D341Med (cell line): ENCODE data around the gene VOPP1.
A peak's percentile ranks its signal among the peaks of the same experiment; 100 is the strongest.

Experiments used
- DNase-seq: peaks from one replicate; pipeline ENCODE4 v3.0.0; 2012; ENCODE audit warnings: low spot score

Gene VOPP1

DNA sequence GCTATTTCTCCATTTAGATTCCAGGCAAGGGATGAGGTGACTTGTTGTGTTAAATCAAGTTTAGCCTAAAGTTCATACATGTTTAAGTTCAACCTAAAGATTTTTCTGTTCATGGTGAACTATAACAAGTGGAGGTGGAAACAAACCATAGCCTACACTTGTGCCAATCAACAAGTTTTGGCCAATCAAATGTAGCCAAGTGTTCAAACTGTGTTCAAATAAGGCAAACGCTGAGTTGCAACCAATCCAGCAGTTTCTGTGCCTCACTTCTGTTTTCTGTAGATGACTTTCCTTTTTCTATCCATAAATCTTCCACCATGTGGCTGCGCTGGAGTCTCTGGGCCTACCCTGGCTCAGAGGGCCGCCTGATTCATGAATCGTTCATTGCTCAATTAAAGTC is 4.5 kb upstream of the VOPP1 start:
- DNase-seq = no peak

DNA sequence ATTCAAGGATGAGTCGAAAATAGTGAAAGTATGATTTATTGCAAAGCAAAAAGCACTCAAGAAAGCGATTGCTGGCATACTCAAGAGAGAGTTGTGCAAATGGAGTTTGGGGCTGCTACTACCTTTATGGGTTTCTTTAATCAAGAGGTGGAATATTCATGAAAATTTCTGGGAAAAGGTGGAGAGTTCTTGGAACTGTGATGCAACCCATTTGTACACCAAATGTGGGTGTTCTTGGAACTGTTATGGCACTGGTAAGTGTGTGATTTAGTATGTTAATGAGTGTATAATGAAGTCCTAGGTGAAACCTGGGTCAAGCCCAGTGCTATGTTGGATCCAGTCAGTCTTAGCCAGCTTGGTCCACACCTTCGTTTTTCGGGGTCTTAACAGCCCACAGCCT is 3.4 kb upstream of the VOPP1 start:
- no peak for DNase-seq

DNA sequence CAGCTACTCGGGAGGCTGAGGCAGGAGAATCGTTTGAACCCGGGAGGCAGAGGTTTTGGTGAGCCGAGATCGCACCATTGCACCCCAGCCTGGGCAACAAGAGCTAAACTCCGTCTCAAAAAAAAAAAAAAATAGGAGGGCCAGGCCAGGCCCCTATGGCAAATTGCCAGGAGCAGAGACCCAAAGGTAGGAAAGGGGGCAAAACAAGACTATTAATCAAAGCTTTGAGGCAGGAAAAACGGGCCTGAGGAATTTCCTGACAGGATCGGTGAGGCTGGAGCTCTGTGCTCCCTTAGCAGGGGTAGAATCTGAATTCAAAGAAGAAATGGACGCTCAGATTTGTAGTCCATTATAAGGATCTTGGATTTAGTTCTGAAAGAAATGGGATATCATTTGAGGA is 2.8 kb upstream of the VOPP1 start:
- DNase-seq = no peak

DNA sequence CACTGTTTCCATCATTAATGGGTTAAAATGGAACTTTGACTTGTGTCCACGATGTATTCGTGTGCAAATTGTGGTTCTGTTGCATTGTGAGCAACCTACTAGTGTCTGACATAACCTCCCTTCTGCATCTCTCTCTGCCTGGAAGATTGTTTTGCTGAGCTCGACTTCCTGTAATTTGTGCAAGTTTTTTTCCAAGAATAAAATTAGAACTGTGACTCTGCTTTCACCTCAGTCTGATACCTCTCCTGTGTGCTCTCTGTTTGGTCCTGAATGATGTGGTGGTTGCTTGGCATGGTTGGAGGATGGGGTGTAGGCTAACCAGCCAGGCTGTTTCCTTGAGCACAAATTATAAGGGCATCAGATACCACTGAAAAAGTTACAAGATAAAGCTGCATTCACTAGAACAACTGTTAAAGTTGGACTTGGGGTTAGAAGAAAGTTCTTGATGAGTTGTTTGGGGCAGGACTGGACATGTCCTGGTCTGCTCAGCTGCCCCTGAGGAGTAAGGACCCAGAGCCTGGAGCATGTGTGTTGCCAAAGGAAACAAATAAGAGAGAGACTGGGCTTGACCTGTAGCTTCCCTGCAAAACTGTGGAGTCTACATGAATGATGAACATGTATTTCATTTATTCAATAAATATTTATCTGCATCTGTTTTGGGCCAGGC is 1.9 kb upstream of the VOPP1 start:
- DNase-seq = no peak

DNA sequence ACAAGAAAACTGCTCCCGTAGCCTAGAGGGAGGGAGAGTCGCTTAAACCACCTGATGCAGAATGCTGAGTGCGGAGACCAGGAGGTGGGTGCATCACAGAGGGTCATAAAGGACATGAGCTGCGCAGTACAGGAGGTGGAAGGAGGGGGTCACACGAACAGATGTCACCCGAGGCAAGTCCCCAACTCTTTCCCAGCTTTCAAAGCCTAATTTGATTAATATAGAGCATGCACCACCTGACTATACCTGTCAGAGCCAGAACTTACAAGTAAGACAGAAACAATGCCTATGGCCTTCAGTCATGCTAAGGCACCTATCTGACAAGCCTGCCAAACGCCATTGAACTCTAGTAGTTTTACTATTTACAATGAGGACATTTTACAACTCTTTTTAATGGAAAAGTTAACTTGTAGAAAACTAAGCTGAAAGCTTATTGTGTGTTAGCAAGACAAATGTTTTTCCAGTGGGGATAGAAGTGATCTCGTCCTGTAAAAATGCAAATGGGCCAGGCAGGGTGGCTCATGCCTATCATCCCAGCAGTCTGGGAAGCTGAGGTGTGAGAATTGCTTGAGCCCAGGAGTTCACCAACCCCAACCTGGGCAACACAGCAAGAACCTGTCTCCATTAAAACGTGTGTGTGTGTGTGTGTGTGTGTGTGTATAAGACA is 1.1 kb upstream of the VOPP1 start:
- DNase-seq = no peak

- peak; percentile 77 for DNase-seq
These were observed 558 bp downstream of the VOPP1 start for GRCh38 chr7:55571511-55572377.

DNA sequence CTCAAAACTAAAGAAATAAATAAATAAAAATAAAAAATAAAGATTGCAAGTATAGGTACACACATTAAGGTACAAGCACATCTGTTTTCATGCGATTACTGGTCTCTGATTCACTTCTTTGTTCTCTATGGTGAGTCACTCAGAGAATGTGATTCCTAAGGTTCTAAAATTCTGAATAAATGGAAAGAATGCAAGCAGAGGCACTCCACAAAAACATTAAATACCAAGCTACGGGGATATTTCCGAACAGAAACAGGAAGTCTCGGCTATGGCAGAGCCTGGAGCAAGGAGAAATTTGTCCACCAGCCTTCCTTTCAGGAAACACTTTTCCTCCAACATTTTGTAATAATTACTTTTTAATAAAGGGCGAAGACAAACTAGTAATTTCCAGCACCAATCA is 1.4 kb downstream of the VOPP1 start:
- no peak for DNase-seq

DNA sequence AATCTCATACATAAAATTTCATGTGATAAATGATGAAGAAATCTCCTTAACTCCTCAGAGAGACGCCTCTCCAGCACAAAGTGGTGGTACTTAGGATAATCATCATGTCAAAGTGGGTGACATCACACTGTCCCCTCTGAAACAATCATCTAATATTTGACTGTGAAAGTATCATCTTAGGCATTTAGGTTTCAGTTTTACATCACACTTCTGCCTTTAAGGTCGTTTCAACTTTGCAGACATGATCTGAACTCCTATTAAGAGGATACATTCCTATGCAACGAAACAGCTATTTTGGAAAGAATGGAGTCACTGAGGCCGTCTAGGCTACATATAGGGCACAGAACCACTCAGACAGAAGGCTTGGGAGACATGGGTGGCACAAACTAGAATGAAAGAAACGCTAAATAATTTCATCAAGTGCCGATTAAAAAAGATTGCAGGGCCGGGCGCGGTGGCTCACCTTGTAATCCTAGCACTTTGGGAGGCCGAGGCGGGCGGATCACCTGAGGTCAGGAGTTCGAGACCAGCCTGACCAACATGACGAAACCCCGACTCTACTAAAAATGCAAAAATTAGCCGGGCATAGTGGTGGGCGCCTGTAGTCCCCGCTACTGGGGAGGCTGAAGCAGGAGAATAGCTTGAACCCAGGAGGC is 2.0 kb downstream of the VOPP1 start:
- DNase-seq = no peak

- no peak for DNase-seq
These were observed 2.5 kb downstream of the VOPP1 start for GRCh38 chr7:55569797-55570196.

DNA sequence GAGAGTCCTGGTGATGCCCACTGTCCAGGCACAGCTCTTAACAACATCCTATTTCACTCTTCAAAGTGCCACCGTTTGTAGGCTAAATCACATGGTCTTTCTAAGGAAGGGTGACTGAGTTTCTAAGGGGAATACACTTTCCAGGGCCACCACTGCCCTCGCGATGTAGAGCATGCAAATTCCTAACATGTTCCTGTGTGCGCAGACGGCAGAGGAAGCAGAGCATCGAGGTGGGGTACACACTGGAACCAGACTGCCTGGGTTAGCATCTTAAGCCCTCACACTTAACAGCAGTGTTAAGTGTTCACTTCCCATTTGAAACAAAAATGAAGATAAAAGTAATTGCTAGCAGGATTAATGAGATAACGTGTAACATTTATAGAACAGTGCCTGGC is 3.0 kb downstream of the VOPP1 start:
- no peak for DNase-seq

DNA sequence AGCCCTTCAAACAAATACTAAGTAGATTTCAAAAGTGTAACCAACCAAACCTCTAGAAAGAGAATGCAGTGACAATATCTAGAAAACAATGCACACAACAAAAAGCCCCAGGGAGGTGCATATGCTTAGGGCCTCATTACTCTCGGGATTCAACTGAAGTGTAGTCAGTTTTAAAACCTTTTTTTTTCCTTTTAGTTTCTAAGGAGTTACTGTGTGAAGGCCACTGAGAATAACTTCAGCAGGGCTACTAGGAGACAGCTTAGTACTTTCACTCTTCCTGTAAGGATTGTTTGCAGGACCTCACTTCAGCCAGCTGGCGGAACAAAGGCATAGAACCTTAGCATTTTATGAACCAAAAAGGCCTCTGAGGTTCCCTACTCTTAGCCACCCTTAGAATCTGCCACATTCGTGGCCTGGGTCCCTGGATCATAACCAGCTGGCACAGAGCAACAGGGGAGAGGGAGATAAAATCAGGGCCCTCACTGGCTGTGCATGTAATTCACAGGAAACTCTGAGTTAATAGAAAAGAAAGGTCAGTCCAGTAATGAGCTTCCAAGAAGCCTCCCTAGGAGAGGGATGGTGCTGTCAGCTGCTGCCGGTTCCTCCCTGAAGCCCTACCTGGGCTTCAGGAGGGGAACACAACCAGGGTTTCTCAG is 3.6 kb downstream of the VOPP1 start:
- DNase-seq = no peak

- no peak for DNase-seq
These were observed 4.7 kb downstream of the VOPP1 start for GRCh38 chr7:55567571-55567970.

- DNase-seq = no peak
These were observed 6.6 kb downstream of the VOPP1 start for GRCh38 chr7:55565681-55566080.

DNA sequence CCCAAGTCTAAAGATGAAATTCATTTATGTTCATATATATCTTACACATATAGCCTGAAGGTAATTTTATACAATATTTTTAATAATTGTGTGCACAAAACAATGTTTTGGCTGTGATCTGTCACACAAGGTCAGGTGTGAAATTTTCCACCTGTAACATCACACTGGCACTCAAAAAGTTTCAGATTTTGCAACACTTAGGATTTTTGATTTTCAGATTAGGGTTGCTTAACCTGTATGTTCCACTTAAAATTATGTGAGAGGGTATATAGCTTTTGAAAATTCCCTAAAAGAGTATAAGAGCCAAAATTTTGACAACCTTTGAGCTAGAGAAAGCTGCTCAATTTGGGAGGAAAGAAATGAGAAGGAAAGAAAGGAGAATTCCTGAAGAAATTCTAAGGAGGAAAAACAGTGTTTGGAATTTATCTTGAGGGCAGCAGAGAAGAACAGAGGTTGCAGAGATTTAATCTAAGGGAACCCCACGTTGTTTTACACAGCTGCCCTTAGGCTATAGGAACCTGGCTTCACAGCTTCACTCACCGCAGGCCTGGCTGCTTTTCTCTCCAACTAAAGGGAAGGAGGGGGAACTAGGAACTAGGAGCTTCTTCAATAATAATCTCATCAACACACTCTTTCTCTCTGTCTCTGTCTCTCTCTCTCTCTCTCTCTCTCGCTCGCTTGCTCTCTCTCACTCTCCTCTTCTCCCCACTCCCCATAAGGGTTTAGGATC is 8.5 kb downstream of the VOPP1 start:
- no peak for DNase-seq

DNA sequence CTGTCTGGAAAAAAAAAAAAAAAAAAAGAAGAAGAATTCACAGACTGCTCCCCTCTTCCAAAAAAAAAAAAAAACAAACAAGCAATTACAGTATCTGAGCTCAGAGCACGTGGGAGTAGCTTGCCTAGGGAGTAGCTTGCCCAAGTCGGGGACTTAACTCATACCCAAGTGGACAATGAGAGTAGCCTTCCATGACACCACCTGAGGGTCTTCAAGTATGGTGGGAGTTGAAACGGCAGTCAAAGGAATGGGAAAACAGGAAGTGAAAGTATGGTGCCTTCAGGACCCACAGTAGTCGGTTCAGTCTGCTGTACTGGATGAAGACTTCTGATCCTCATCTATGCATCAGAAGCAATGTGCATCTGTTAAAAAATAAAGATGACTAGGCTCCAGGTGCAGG is 10.6 kb downstream of the VOPP1 start:
- no peak for DNase-seq

GRCh38 chr7:55558962-55559920 is 13.1 kb downstream of the VOPP1 start:
- no peak for DNase-seq

GRCh38 chr7:55557666-55558188 is 14.6 kb downstream of the VOPP1 start:
- DNase-seq = no peak

DNA sequence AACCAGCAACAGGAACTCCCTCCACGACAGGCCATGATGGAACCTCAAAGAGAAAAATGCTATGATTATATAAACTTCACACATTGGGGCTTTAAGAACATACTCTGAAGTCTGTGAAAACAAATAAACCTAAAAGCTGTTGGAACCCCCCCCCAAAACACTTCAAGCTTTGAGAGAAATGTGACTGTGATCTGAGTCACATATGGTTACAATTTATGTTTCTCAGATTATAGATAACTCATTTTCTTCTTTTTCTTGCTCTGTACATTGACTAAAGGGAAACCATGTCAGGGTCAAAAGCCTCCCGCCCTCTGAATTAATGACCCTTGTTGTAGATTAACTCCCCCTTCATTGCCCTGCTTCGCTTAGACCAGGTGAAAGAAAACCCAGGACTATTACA is 15.8 kb downstream of the VOPP1 start:
- no peak for DNase-seq

GRCh38 chr7:55556031-55556430 is 16.3 kb downstream of the VOPP1 start:
- no peak for DNase-seq

- DNase-seq = no peak
These were observed 17.1 kb downstream of the VOPP1 start for GRCh38 chr7:55555160-55555559.
